ENCODE data around the gene ZNF414. TPM values are rescaled to one million over a fixed set of nuclear protein-coding genes. Genes with fewer than 3 reads are reported as not detected.

The ZNF414 gene
- total and polyA plus RNA-seq, 9 donors: 2.8 to 19.0 (median 14.4) TPM

Other genes starting within 250 kb of the ZNF414 start
- 18.7 TPM for gene CD320, start 205.8 kb downstream of the ZNF414 start, total RNA-seq
- 10 to 100 TPM; 20.4 to 27.9 (median 24.7) TPM for gene CD320, start 205.8 kb downstream of the ZNF414 start, polyA plus RNA-seq (ENCODE audit: insufficient read depth in 1 of 8, insufficient read length in 8 of 8, low replicate concordance in 1 of 8)
- gene NDUFA7, start 192.8 kb downstream of the ZNF414 start, total RNA-seq: 54.7 TPM
- 10 to 100 TPM; 17.2 to 53.6 (median 37.1) TPM for gene NDUFA7, start 192.8 kb downstream of the ZNF414 start, polyA plus RNA-seq (ENCODE audit: insufficient read depth in 1 of 8, insufficient read length in 8 of 8, low replicate concordance in 1 of 8)
- 1,487 TPM for gene RPS28, start 192.7 kb downstream of the ZNF414 start, total RNA-seq
- 100 to 1,000 TPM; 640 to 903 (median 690) TPM for gene RPS28, start 192.7 kb downstream of the ZNF414 start, polyA plus RNA-seq (ENCODE audit: insufficient read depth in 1 of 8, insufficient read length in 8 of 8, low replicate concordance in 1 of 8)
- 12.4 TPM for gene KANK3, start 170.9 kb downstream of the ZNF414 start, total RNA-seq
- gene KANK3, start 170.9 kb downstream of the ZNF414 start, polyA plus RNA-seq (ENCODE audit: insufficient read depth in 1 of 8, insufficient read length in 8 of 8, low replicate concordance in 1 of 8): 10 to 100 TPM in 6 of 8 donors, 1 to 10 TPM in 2; 9.4 to 18.9 (median 12.1) TPM
- 1.2 TPM for gene ANGPTL4, start 150.0 kb downstream of the ZNF414 start, total RNA-seq
- 1 to 10 TPM; 1.3 to 2.2 (median 1.9) TPM for gene ANGPTL4, start 150.0 kb downstream of the ZNF414 start, polyA plus RNA-seq (ENCODE audit: insufficient read depth in 1 of 8, insufficient read length in 8 of 8, low replicate concordance in 1 of 8)
- gene RAB11B, start 123.8 kb downstream of the ZNF414 start, total RNA-seq: 9.5 TPM
- gene RAB11B, start 123.8 kb downstream of the ZNF414 start, polyA plus RNA-seq (ENCODE audit: insufficient read depth in 1 of 8, insufficient read length in 8 of 8, low replicate concordance in 1 of 8): 10 to 100 TPM; 68.6 to 96.3 (median 79.6) TPM
- gene MARCHF2, start 100.9 kb downstream of the ZNF414 start, total RNA-seq: 19.7 TPM
- gene MARCHF2, start 100.9 kb downstream of the ZNF414 start, polyA plus RNA-seq (ENCODE audit: insufficient read depth in 1 of 8, insufficient read length in 8 of 8, low replicate concordance in 1 of 8): 10 to 100 TPM; 14.1 to 17.7 (median 15.9) TPM
- 43.2 TPM for gene HNRNPM, start 69.2 kb downstream of the ZNF414 start, total RNA-seq
- gene HNRNPM, start 69.2 kb downstream of the ZNF414 start, polyA plus RNA-seq (ENCODE audit: insufficient read depth in 1 of 8, insufficient read length in 8 of 8, low replicate concordance in 1 of 8): 100 to 1,000 TPM; 193 to 262 (median 219) TPM
- gene PRAM1, start 11.5 kb downstream of the ZNF414 start, total RNA-seq: 0.31 TPM
- 1 to 10 TPM in 7 of 8 donors, under 1 TPM in 1; 0.86 to 2.1 (median 1.7) TPM for gene PRAM1, start 11.5 kb downstream of the ZNF414 start, polyA plus RNA-seq (ENCODE audit: insufficient read depth in 1 of 8, insufficient read length in 8 of 8, low replicate concordance in 1 of 8)
- 2.3 TPM for gene MYO1F, start 63.3 kb upstream of the ZNF414 start, total RNA-seq
- 1 to 10 TPM; 3.1 to 9.2 (median 5.3) TPM for gene MYO1F, start 63.3 kb upstream of the ZNF414 start, polyA plus RNA-seq (ENCODE audit: insufficient read depth in 1 of 8, insufficient read length in 8 of 8, low replicate concordance in 1 of 8)
- gene ADAMTS10, start 96.5 kb upstream of the ZNF414 start, total RNA-seq: 28.1 TPM
- gene ADAMTS10, start 96.5 kb upstream of the ZNF414 start, polyA plus RNA-seq (ENCODE audit: insufficient read depth in 1 of 8, insufficient read length in 8 of 8, low replicate concordance in 1 of 8): 10 to 100 TPM; 25.2 to 40.4 (median 33.4) TPM
- not detected for gene NFILZ, start 116.5 kb upstream of the ZNF414 start, total RNA-seq
- gene NFILZ, start 116.5 kb upstream of the ZNF414 start, polyA plus RNA-seq (ENCODE audit: insufficient read depth in 1 of 8, insufficient read length in 8 of 8, low replicate concordance in 1 of 8): not detected
- gene ACTL9, start 184.6 kb upstream of the ZNF414 start, total RNA-seq: not detected
- gene ACTL9, start 184.6 kb upstream of the ZNF414 start, polyA plus RNA-seq (ENCODE audit: insufficient read depth in 1 of 8, insufficient read length in 8 of 8, low replicate concordance in 1 of 8): not detected
- gene OR2Z1, start 207.5 kb upstream of the ZNF414 start, total RNA-seq: not detected
- gene OR2Z1, start 207.5 kb upstream of the ZNF414 start, polyA plus RNA-seq (ENCODE audit: insufficient read depth in 1 of 8, insufficient read length in 8 of 8, low replicate concordance in 1 of 8): not detected